GM12878 (cell line): Measurements from ENCODE around the gene CLSTN2.

ENCODE experiments used
- ATF2 ChIP-seq: IDR thresholded peaks from 2 replicates; pipeline ENCODE4 v1.6.1; 2012; ENCODE audit warnings: low read length, inconsistent platforms
- CTCF ChIP-seq, 3 experiments: IDR thresholded peaks in 2 of 3; conservative IDR thresholded peaks in 1 of 3; 2 replicates each; pipeline ENCODE4 v1.5.1; 2011; ENCODE audit warnings: low read depth in 3 of 3, low read length in 3 of 3, mild to moderate bottlenecking in 3 of 3, control low read depth in 2 of 3, moderate library complexity in 2 of 3, inconsistent platforms in 1 of 3, mixed read lengths in 1 of 3; ENCODE audit not compliant: control insufficient read depth in 2 of 3, insufficient read depth in 1 of 3; ENCODE audit errors: extremely low read depth in 1 of 3
- HDAC6 ChIP-seq: fragments of 200-600 bp; sonication (generic); IDR thresholded peaks from one replicate; pipeline ENCODE4 v1.8.0; 2017; ENCODE audit warnings: antibody characterized with exemption; ENCODE audit not compliant: unreplicated experiment
- PAX8 ChIP-seq: fragments of 450-650 bp; IDR thresholded peaks from 2 replicates; pipeline ENCODE4 v1.6.1; 2017; ENCODE audit warnings: mild to moderate bottlenecking, moderate library complexity
- POLR2AphosphoS5 ChIP-seq: IDR thresholded peaks from 2 replicates; pipeline ENCODE4 v1.6.1; 2011; ENCODE audit warnings: mild to moderate bottlenecking, low read length, inconsistent platforms
- POU2F2 ChIP-seq: IDR thresholded peaks from 3 replicates; pipeline ENCODE4 v1.6.1; 2011; ENCODE audit warnings: low read depth, mild to moderate bottlenecking, low read length, borderline replicate concordance
- SRF ChIP-seq, 2 experiments: IDR thresholded peaks; 2 replicates each; pipeline ENCODE4 v1.6.1; 2011; ENCODE audit warnings: low read depth in 2 of 2, low read length in 2 of 2, mild to moderate bottlenecking in 1 of 2, moderate library complexity in 1 of 2
- TF ChIP-seq, protein P1 (sequence below): IDR thresholded peaks from 2 replicates; pipeline ENCODE4 v1.6.1; 2012; ENCODE audit warnings: mild to moderate bottlenecking, low read depth, low read length

DNA sequence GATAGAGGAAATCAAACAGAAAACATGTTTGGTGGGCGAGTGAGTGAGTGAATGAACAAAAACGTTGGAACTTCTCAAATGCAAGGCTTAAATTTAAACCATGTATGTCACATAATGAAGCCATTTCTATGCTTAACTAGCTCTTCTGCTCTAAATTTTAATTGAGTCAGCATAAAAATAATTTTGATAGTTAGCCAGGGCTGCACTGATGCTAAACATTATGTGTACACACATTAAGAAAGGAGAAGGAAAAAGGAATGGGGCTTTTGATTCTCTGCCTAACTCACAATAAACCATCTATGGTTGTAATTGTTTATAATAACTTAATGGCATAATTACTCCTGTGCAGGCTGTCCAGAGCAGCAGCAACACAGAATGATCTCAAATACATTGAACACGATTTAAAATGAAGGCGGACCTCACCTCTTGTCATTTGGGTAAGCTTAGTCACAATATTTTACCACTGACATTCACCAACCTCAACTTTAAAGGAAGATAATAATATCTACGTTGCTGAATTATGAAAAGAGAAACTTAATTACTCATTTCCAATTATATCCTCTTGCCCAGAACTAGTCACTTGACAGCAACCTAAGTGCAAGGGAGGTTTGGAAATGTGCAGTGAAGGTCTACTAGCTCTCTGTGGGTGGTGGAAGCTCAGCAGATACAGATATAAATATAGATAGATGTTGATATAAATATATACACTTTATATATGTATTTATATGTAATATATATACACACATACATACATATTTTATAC lies 424.4 kb downstream of the CLSTN2 start:
- no peak for TF ChIP-seq SRF (IDR thresholded peaks at IDR 0.05; ENCODE audit: low read depth in 2 of 2, low read length in 2 of 2)
- no peak for TF ChIP-seq PAX8
- no peak for TF ChIP-seq POU2F2
- no peak for TF ChIP-seq POLR2AphosphoS5
- no peak for TF ChIP-seq ATF2
- TF ChIP-seq, protein P1, sequence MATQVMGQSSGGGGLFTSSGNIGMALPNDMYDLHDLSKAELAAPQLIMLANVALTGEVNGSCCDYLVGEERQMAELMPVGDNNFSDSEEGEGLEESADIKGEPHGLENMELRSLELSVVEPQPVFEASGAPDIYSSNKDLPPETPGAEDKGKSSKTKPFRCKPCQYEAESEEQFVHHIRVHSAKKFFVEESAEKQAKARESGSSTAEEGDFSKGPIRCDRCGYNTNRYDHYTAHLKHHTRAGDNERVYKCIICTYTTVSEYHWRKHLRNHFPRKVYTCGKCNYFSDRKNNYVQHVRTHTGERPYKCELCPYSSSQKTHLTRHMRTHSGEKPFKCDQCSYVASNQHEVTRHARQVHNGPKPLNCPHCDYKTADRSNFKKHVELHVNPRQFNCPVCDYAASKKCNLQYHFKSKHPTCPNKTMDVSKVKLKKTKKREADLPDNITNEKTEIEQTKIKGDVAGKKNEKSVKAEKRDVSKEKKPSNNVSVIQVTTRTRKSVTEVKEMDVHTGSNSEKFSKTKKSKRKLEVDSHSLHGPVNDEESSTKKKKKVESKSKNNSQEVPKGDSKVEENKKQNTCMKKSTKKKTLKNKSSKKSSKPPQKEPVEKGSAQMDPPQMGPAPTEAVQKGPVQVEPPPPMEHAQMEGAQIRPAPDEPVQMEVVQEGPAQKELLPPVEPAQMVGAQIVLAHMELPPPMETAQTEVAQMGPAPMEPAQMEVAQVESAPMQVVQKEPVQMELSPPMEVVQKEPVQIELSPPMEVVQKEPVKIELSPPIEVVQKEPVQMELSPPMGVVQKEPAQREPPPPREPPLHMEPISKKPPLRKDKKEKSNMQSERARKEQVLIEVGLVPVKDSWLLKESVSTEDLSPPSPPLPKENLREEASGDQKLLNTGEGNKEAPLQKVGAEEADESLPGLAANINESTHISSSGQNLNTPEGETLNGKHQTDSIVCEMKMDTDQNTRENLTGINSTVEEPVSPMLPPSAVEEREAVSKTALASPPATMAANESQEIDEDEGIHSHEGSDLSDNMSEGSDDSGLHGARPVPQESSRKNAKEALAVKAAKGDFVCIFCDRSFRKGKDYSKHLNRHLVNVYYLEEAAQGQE: no peak
- TF ChIP-seq HDAC6: no peak
- TF ChIP-seq CTCF (IDR thresholded peaks at IDR 0.05 in 2 of 3, conservative IDR thresholded peaks at IDR 0.05 in 1 of 3; ENCODE audit: control insufficient read depth in 2 of 3, extremely low read depth in 1 of 3, insufficient read depth in 1 of 3, low read depth in 3 of 3, low read length in 3 of 3): no peak
